ENCODE data around the gene ANXA11. TPM values are rescaled to one million over a fixed set of nuclear protein-coding genes. Genes with fewer than 3 reads are reported as not detected.

ANXA11 gene
- total and polyA plus RNA-seq, 5 donors from 2014 or later = 252 to 316 (median 277) TPM

DNA sequence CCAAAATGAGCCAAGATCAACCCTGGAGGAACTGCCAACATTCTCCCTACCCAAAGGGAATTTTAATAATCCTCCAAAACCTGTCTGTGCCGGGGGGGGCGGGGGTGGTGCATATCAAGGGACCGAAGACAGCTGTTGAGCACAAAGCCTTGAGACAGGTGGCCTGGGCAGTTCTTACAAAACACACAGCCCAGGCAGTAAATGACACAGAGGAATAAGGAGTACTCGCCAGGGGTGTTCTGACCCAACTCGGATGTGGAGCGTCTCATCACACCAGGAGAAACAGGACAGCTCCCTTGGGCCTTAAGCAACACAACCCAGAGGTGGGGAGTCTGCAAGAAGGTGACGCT lies 37.2 kb downstream of the ANXA11 start:
- no peaks in the 10 kb centered on the region for H3K27me3 ChIP-seq (ENCODE audit: control insufficient read depth, insufficient read depth, low read length)
- H3K27ac Mint-ChIP-seq = no peak overlapping the region
- DNase-seq (no peak), ATAC-seq (ENCODE audit: low read depth in 2 of 2) (no peak)
- no peaks in the 10 kb centered on the region for H3K27me3 Mint-ChIP-seq
- no peaks in the 10 kb centered on the region for H3K9me3 Mint-ChIP-seq
- no peak overlapping the region for H3K4me3 ChIP-seq (ENCODE audit: low read depth, low read length)
- H3K4me1 Mint-ChIP-seq = peaks cover 0 to 21% (median 18%) of the 10 kb centered on the region in 4 donors
- H3K4me3 Mint-ChIP-seq = no peak overlapping the region
- H3K9me3 ChIP-seq (ENCODE audit: control insufficient read depth in 2 of 2, low read length in 2 of 2) = no peaks in the 10 kb centered on the region
- no peak overlapping the region for H3K27ac ChIP-seq (ENCODE audit: insufficient read depth, low read length, poor library complexity, severe bottlenecking)
- H3K36me3 ChIP-seq (ENCODE audit: control insufficient read depth, insufficient read depth, low read length) = peaks cover 91% of the 10 kb centered on the region
- peaks cover 31% of the 10 kb centered on the region for H3K36me3 Mint-ChIP-seq
- H3K4me1 ChIP-seq (ENCODE audit: control insufficient read depth, insufficient read depth, low read length, poor library complexity, severe bottlenecking) = peaks cover 5% of the 10 kb centered on the region

DNA sequence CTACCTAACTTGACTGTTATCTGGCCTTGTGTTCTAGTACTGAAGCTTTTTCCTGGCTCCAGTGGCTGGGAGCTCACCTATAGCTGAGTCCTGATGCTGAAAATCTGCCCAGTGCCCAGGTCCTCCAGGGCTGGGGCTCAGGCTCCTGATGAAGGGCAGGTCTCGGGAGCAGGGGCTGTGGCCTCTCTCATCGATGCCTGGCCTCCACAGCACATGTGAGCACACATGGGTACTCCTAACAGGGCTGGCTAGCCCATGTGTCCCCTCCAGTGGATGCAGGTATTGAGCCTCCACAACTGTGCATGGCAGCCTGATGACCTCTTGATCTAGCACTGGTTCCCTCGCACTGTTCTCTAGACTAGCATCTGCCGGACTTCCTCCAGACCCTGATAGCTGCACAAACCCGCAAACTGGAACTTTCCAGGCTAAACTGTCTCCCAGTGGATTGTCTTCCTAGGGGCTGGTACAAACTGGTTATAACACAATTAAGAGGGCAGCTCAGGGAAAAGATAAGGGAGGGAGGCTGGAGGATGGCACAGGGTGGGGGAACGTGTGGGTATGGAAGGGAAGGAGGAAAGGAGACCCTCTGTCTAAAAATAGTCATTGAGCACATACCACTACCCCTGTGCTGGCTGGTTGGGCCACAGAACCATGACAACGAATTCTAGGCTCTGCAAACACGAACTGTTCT lies 37.7 kb downstream of the ANXA11 start:
- peak overlapping the region in 1 of 3 donors; percentile 31 for H3K27ac Mint-ChIP-seq
- H3K4me1 Mint-ChIP-seq = peaks cover 0 to 20% (median 18%) of the 10 kb centered on the region in 4 donors
- Histone ChIP-seq H3K27ac (ENCODE audit: insufficient read depth, low read length, poor library complexity, severe bottlenecking) (no peak overlapping the region), H3K4me3 (ENCODE audit: low read depth, low read length) (no peak overlapping the region), H3K36me3 (ENCODE audit: control insufficient read depth, insufficient read depth, low read length) (peaks cover 91% of the 10 kb centered on the region), H3K4me1 (ENCODE audit: control insufficient read depth, insufficient read depth, low read length, poor library complexity, severe bottlenecking) (peaks cover 5% of the 10 kb centered on the region), H3K9me3 (ENCODE audit: control insufficient read depth in 2 of 2, low read length in 2 of 2) (no peaks in the 10 kb centered on the region), H3K27me3 (ENCODE audit: control insufficient read depth, insufficient read depth, low read length) (no peaks in the 10 kb centered on the region)
- H3K36me3 Mint-ChIP-seq = peaks cover 36% of the 10 kb centered on the region
- DNase-seq (no peak), ATAC-seq (ENCODE audit: low read depth in 2 of 2) (no peak)
- no peak overlapping the region for H3K4me3 Mint-ChIP-seq
- no peaks in the 10 kb centered on the region for H3K27me3 Mint-ChIP-seq
- H3K9me3 Mint-ChIP-seq = no peaks in the 10 kb centered on the region

DNA sequence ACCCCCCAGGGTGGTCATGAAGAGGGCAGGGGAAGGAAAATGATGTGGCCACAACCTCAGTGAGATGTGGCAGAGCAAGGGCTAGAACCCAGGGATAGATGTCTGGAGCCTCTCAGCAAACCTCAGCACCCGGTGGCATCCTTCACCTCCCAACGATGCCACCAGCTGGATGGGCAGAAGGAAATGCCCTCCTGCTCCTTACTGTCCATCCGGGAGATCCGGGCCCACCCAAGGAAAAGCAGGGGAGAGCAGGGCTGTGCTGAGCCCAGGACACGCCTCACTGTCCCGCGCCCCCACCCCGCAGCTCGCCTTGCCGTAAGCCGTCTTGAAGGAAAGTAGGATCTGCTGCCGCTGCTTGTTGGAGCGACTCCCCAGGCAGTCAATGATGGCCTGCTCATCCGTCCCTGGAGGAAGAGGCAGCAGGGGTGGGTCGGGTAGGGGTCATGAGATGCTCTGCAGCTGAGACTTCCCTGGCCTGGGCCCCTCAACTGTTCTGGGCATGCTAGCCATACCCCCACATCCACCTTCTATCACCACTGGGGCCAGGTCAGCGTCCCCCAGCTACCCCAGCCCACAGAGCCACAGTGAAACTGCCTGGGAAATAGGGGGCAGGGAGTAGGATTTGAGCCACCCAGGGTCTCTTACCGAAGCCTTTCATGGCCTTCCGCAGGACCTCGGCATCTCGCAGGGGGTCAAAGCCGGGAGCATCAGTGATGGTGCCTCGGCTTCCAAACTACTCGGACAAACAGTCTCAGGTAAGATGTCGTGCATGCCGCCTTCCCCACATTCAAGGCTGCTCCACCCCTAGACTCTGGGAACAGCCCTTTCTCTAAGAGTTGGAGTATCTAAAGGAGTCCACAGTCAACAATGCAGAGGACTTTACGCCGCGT lies 38.5 kb downstream of the ANXA11 start:
- ATAC-seq (ENCODE audit: low read depth in 2 of 2) = no peak
- Histone ChIP-seq H3K4me1 (ENCODE audit: control insufficient read depth, insufficient read depth, low read length, poor library complexity, severe bottlenecking) (peaks cover 5% of the 10 kb centered on the region), H3K4me3 (ENCODE audit: low read depth, low read length) (no peak overlapping the region), H3K27me3 (ENCODE audit: control insufficient read depth, insufficient read depth, low read length) (no peaks in the 10 kb centered on the region), H3K27ac (ENCODE audit: insufficient read depth, low read length, poor library complexity, severe bottlenecking) (no peak overlapping the region), H3K36me3 (ENCODE audit: control insufficient read depth, insufficient read depth, low read length) (peaks cover 91% of the 10 kb centered on the region), H3K9me3 (ENCODE audit: control insufficient read depth in 2 of 2, low read length in 2 of 2) (no peaks in the 10 kb centered on the region)
- Mint-ChIP-seq H3K27me3 (no peaks in the 10 kb centered on the region), H3K4me3 (no peak overlapping the region), H3K36me3 (peaks cover 41% of the 10 kb centered on the region), H3K27ac (peak overlapping the region in 1 of 3 donors; percentile 31), H3K9me3 (no peaks in the 10 kb centered on the region), H3K4me1 (peaks cover 0 to 20% (median 15%) of the 10 kb centered on the region in 4 donors)
- DNase-seq = no peak

DNA sequence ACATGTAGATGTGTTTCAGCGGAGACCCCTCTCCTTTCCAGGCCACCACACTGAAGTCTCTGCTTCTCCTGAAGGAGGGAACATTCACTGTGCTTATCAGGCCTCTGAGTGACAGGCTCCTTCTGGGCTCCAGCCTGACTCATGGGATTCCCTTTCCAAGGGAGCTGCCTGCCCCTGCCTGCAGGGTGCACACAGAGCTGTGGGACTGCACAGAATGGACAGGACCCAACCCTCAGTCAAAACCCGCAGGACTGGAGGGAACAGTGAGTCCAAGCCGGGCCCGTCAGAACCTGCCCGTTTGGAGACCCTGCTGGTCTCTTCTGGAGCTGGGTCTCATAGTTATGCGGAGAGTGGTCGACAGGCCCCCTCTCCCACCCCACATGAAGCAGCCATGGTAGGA lies 40.2 kb downstream of the ANXA11 start:
- Histone ChIP-seq H3K36me3 (ENCODE audit: control insufficient read depth, insufficient read depth, low read length) (peaks cover 91% of the 10 kb centered on the region), H3K27ac (ENCODE audit: insufficient read depth, low read length, poor library complexity, severe bottlenecking) (no peak overlapping the region), H3K4me3 (ENCODE audit: low read depth, low read length) (no peak overlapping the region), H3K9me3 (ENCODE audit: control insufficient read depth in 2 of 2, low read length in 2 of 2) (no peaks in the 10 kb centered on the region), H3K27me3 (ENCODE audit: control insufficient read depth, insufficient read depth, low read length) (no peaks in the 10 kb centered on the region), H3K4me1 (ENCODE audit: control insufficient read depth, insufficient read depth, low read length, poor library complexity, severe bottlenecking) (no peaks in the 10 kb centered on the region)
- peaks cover 0 to 17% (median 13%) of the 10 kb centered on the region in 4 donors for H3K4me1 Mint-ChIP-seq
- peak overlapping the region in 1 of 3 donors; percentile 60 for H3K27ac Mint-ChIP-seq
- ATAC-seq (ENCODE audit: low read depth in 2 of 2) (no peak), DNase-seq (no peak)
- H3K4me3 Mint-ChIP-seq = no peak overlapping the region
- peaks cover 49% of the 10 kb centered on the region for H3K36me3 Mint-ChIP-seq
- no peaks in the 10 kb centered on the region for H3K27me3 Mint-ChIP-seq
- H3K9me3 Mint-ChIP-seq = no peaks in the 10 kb centered on the region

DNA sequence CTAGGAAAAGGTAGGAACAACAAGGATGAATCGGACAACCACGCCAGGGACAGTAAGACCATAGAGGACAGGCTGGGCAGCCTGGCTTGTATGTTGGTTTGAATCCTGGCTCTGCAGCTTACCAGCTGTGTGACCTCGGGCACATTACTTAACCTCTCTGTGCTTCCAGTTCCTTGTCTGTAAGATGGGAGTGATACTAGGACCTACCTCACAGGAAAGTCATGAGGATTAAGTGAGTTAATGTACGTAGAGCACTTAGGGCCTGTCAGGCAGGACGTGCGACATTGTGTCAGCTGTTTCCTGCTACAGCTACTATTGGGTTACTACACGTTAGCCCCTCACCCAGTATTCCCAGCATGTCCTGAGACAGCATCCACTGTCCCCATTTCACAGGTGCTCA lies 40.7 kb downstream of the ANXA11 start:
- Mint-ChIP-seq H3K27ac (no peak overlapping the region), H3K4me3 (no peak overlapping the region), H3K9me3 (no peaks in the 10 kb centered on the region), H3K27me3 (no peaks in the 10 kb centered on the region), H3K36me3 (peaks cover 46% of the 10 kb centered on the region), H3K4me1 (peaks cover 0 to 14% (median 7%) of the 10 kb centered on the region in 4 donors)
- no peak overlapping the region for H3K4me3 ChIP-seq (ENCODE audit: low read depth, low read length)
- H3K27me3 ChIP-seq (ENCODE audit: control insufficient read depth, insufficient read depth, low read length) = no peaks in the 10 kb centered on the region
- peaks cover 92% of the 10 kb centered on the region for H3K36me3 ChIP-seq (ENCODE audit: control insufficient read depth, insufficient read depth, low read length)
- no peak overlapping the region for H3K27ac ChIP-seq (ENCODE audit: insufficient read depth, low read length, poor library complexity, severe bottlenecking)
- DNase-seq (no peak), ATAC-seq (ENCODE audit: low read depth in 2 of 2) (no peak)
- H3K4me1 ChIP-seq (ENCODE audit: control insufficient read depth, insufficient read depth, low read length, poor library complexity, severe bottlenecking) = no peaks in the 10 kb centered on the region
- no peaks in the 10 kb centered on the region for H3K9me3 ChIP-seq (ENCODE audit: control insufficient read depth in 2 of 2, low read length in 2 of 2)

DNA sequence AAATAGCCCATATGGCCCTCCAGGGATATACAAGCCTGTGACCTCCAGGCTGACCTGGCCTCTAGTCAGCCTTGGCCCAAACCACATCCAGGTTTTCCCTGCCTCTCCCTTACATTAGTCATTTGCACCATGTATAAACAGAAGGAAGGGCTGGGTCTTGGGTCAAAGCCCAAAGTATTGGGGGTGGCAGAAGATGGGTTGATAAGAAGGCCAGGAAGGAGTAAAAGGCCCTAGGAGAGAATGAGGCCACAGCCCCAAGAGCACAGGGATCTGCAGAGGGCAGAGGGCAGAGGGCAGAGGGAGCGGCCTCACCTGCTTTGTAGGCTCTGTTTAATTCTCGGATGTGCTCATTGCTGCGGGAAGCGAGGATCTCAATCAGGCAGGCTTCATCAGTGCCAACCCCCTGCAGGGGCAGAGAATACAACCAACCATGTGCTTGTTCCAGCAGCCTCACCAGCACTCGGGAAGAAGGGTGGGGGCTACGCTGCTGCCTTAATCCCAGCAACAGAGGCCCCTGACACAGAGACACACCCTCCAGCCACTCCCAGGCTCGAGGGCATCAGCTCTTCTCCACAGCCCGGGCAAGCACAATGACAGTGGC lies 41.5 kb downstream of the ANXA11 start:
- peaks cover 94% of the 10 kb centered on the region for H3K36me3 ChIP-seq (ENCODE audit: control insufficient read depth, insufficient read depth, low read length)
- H3K27me3 ChIP-seq (ENCODE audit: control insufficient read depth, insufficient read depth, low read length) = no peaks in the 10 kb centered on the region
- Mint-ChIP-seq H3K27me3 (no peaks in the 10 kb centered on the region), H3K36me3 (peaks cover 54% of the 10 kb centered on the region), H3K9me3 (no peaks in the 10 kb centered on the region), H3K4me1 (peaks cover 0 to 11% (median 7%) of the 10 kb centered on the region in 4 donors), H3K27ac (peak overlapping the region in 1 of 3 donors; percentile 25), H3K4me3 (no peak overlapping the region)
- no peaks in the 10 kb centered on the region for H3K4me1 ChIP-seq (ENCODE audit: control insufficient read depth, insufficient read depth, low read length, poor library complexity, severe bottlenecking)
- no peak overlapping the region for H3K27ac ChIP-seq (ENCODE audit: insufficient read depth, low read length, poor library complexity, severe bottlenecking)
- DNase-seq = no peak
- ATAC-seq (ENCODE audit: low read depth in 2 of 2) = no peak
- no peaks in the 10 kb centered on the region for H3K9me3 ChIP-seq (ENCODE audit: control insufficient read depth in 2 of 2, low read length in 2 of 2)
- H3K4me3 ChIP-seq (ENCODE audit: low read depth, low read length) = no peak overlapping the region

DNA sequence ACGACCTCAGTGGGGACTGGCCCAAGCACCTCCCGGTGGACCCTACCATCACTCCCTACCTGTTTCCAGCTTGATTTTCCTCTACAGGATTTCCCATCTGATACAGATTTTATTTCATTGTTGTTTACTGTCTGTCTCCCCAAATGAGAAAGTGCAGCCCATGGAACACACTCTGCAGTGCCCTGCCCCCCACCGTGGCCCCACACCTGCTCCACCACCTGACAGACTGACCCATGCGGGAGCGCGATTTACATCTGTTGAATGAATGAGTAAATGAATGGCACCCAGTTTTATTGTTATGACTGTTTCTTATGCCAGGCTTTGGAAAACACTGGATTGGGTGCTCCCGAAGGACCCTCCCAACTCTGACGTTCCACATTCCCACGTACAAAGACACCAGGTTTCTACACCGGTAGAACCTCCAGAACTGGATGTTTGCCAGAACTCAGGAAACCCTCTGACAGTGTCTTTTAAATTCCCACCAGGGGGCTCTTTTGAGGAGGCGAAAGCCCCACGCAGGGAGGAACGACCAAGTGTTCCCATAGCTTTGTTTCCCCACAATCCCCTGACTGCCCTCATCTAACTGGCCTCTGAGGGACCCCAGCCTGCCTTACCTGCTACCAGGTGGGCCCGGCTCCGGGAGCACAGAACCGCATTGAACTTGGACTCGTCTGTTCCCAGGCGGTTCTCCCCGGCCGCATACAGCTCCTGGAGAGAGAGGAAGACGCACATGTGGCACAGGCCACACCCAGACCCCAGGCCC lies 43.8 kb downstream of the ANXA11 start:
- ATAC-seq (ENCODE audit: low read depth in 2 of 2) = no peak
- Histone ChIP-seq H3K27me3 (ENCODE audit: control insufficient read depth, insufficient read depth, low read length) (no peaks in the 10 kb centered on the region), H3K27ac (ENCODE audit: insufficient read depth, low read length, poor library complexity, severe bottlenecking) (no peak overlapping the region), H3K4me3 (ENCODE audit: low read depth, low read length) (no peak overlapping the region), H3K36me3 (ENCODE audit: control insufficient read depth, insufficient read depth, low read length) (peaks cover 100% of the 10 kb centered on the region), H3K4me1 (ENCODE audit: control insufficient read depth, insufficient read depth, low read length, poor library complexity, severe bottlenecking) (no peaks in the 10 kb centered on the region), H3K9me3 (ENCODE audit: control insufficient read depth in 2 of 2, low read length in 2 of 2) (no peaks in the 10 kb centered on the region)
- Mint-ChIP-seq H3K27me3 (no peaks in the 10 kb centered on the region), H3K4me1 (peaks cover 0 to 11% (median 7%) of the 10 kb centered on the region in 4 donors), H3K4me3 (no peak overlapping the region), H3K36me3 (peaks cover 76% of the 10 kb centered on the region), H3K27ac (peak overlapping the region in 2 of 3 donors; percentile 38 to 51), H3K9me3 (no peaks in the 10 kb centered on the region)
- no peak for DNase-seq

Data from CD4-positive, CD25-positive, alpha-beta regulatory T cell (primary cell).